ENCODE measurements around the gene RNF44.

The RNF44 gene

DNA sequence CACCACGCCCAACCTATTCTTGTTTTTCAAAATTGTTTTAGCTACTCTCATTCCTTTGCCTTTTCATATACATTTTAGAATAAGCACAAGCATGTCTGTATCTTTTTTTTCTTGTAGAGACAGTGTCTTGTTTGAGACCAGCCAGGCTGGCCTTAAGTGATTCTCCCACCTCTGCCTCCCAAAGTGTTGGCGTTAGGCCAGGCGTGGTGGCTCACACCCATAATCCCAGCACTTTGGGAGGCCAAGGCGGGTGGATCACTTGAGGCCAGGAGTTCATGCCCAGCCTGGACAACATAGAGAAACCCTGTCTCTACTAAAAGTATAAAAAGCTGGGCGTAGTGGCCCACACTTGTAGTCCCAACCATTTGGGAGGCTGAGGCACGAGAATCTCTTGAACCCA, 13.1 kb downstream of the RNF44 start:
- TF ChIP-seq, protein P1, sequence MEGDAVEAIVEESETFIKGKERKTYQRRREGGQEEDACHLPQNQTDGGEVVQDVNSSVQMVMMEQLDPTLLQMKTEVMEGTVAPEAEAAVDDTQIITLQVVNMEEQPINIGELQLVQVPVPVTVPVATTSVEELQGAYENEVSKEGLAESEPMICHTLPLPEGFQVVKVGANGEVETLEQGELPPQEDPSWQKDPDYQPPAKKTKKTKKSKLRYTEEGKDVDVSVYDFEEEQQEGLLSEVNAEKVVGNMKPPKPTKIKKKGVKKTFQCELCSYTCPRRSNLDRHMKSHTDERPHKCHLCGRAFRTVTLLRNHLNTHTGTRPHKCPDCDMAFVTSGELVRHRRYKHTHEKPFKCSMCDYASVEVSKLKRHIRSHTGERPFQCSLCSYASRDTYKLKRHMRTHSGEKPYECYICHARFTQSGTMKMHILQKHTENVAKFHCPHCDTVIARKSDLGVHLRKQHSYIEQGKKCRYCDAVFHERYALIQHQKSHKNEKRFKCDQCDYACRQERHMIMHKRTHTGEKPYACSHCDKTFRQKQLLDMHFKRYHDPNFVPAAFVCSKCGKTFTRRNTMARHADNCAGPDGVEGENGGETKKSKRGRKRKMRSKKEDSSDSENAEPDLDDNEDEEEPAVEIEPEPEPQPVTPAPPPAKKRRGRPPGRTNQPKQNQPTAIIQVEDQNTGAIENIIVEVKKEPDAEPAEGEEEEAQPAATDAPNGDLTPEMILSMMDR (IDR thresholded peaks at IDR 0.05; ENCODE audit: insufficient read depth, low read length) = no peak
- TF ChIP-seq REST (IDR thresholded peaks at IDR 0.05; ENCODE audit: insufficient replicate concordance, low read depth) = no peak
- no peak for TF ChIP-seq SPI1 (IDR thresholded peaks at IDR 0.05; ENCODE audit: borderline replicate concordance, low read depth)
- TF ChIP-seq POLR2AphosphoS5 (IDR thresholded peaks at IDR 0.05; ENCODE audit: low read depth) = no peak
- no peak for TF ChIP-seq GABPA (IDR thresholded peaks at IDR 0.05; ENCODE audit: low read depth)
- Histone ChIP-seq H3K4me3 (replicated peaks; ENCODE audit: insufficient read depth, low read length) (no peak overlapping the region), H3K27ac (replicated peaks) (no peak overlapping the region), H3K27me3 (ENCODE audit: insufficient read depth, poor library complexity, severe bottlenecking) (no peaks in the 10 kb centered on the region)
- DNase-seq (ENCODE audit: low read depth in 1 of 2, low spot score in 1 of 2) = no peak

DNA sequence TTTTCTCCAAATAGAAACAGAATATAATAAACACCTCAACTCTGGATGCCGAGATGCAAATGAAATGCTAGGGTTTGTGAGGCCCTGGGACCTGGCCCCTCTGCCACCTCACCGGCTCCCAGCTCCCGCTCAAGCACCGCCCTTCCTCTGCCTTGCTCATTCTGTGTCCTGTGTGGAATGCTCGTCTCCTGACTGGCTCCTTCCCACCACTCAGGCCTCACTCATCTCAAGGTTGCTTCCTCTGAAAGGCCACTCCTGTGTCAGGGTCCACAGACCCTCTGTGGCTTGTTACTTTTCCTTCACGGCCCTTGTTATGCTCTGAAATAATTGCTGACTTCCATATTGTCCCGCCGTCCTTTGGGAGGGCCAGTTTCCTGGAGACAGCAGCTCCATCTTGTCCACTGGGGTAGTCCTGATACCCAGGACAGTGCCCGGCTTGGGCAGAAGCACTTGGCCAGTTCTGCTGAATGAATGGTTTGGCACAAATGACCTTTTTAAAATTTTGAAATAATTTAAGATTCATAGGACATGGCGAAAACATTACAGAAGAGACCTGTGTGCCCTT, 15.4 kb downstream of the RNF44 start:
- TF ChIP-seq GABPA (IDR thresholded peaks at IDR 0.05; ENCODE audit: low read depth) (no peak), REST (IDR thresholded peaks at IDR 0.05; ENCODE audit: insufficient replicate concordance, low read depth) (no peak), POLR2AphosphoS5 (IDR thresholded peaks at IDR 0.05; ENCODE audit: low read depth) (no peak), SPI1 (IDR thresholded peaks at IDR 0.05; ENCODE audit: borderline replicate concordance, low read depth) (no peak)
- TF ChIP-seq, protein P1 (IDR thresholded peaks at IDR 0.05; ENCODE audit: insufficient read depth, low read length) = no peak
- DNase-seq (ENCODE audit: low read depth in 1 of 2, low spot score in 1 of 2) = no peak
- H3K27me3 ChIP-seq (ENCODE audit: insufficient read depth, poor library complexity, severe bottlenecking) = no peaks in the 10 kb centered on the region
- no peak overlapping the region for H3K27ac ChIP-seq (replicated peaks)
- no peak overlapping the region for H3K4me3 ChIP-seq (replicated peaks; ENCODE audit: insufficient read depth, low read length)

GRCh38 chr5:176521286-176521685, 15.9 kb downstream of the RNF44 start:
- H3K27ac ChIP-seq (replicated peaks) = no peak overlapping the region
- TF ChIP-seq REST (IDR thresholded peaks at IDR 0.05; ENCODE audit: insufficient replicate concordance, low read depth) (no peak), POLR2AphosphoS5 (IDR thresholded peaks at IDR 0.05; ENCODE audit: low read depth) (no peak), SPI1 (IDR thresholded peaks at IDR 0.05; ENCODE audit: borderline replicate concordance, low read depth) (no peak), GABPA (IDR thresholded peaks at IDR 0.05; ENCODE audit: low read depth) (no peak)
- TF ChIP-seq, protein P1 (IDR thresholded peaks at IDR 0.05; ENCODE audit: insufficient read depth, low read length) = no peak
- H3K4me3 ChIP-seq (replicated peaks; ENCODE audit: insufficient read depth, low read length) = no peak overlapping the region
- H3K27me3 ChIP-seq (ENCODE audit: insufficient read depth, poor library complexity, severe bottlenecking) = no peaks in the 10 kb centered on the region
- no peak for DNase-seq (ENCODE audit: low read depth in 1 of 2, low spot score in 1 of 2)
